HEK293T (cell line): ENCODE data around the gene ARMC8.

ENCODE experiments used
- CTCF ChIA-PET: fragments of 350-600 bp; formaldehyde crosslinking; extraction: SDS; loops from one replicate; lab custom pipeline; 2021; ENCODE audit warnings: antibody characterized with exemption, inconsistent platforms; lab: Yijun Ruan, JAX
- POLR2A ChIA-PET: fragments of 350-600 bp; formaldehyde crosslinking; extraction: SDS; loops from one replicate; lab custom pipeline; 2020; ENCODE audit warnings: antibody characterized with exemption, inconsistent platforms; lab: Yijun Ruan, JAX
- DNase-seq: peaks from one replicate; pipeline ENCODE4 v3.0.0; 2012; ENCODE audit warnings: mixed read lengths; ENCODE audit errors: extremely low spot score
- ARNT ChIP-seq: fragments of 450-650 bp; IDR thresholded peaks from 2 replicates; pipeline ENCODE4 v1.6.1; 2017; ENCODE audit warnings: mild to moderate bottlenecking
- BHLHE40 ChIP-seq: fragments of 450-650 bp; IDR thresholded peaks from 2 replicates; pipeline ENCODE4 v1.6.1; 2016; ENCODE audit warnings: mild to moderate bottlenecking, moderate library complexity, borderline replicate concordance
- CTBP1 ChIP-seq: fragments of 450-650 bp; IDR thresholded peaks from 2 replicates; pipeline ENCODE4 v1.6.1; 2016; ENCODE audit warnings: borderline replicate concordance
- ELF4 ChIP-seq: fragments of 450-650 bp; IDR thresholded peaks from 2 replicates; pipeline ENCODE4 v1.6.1; 2017; ENCODE audit warnings: antibody characterized with exemption
- FOXA1 ChIP-seq: fragments of 450-650 bp; IDR thresholded peaks from 2 replicates; pipeline ENCODE4 v1.6.1; 2016; ENCODE audit warnings: mild to moderate bottlenecking
- FOXK2 ChIP-seq: fragments of 450-650 bp; IDR thresholded peaks from 2 replicates; pipeline ENCODE4 v1.6.1; 2016; ENCODE audit warnings: mild to moderate bottlenecking
- FOXM1 ChIP-seq: fragments of 450-650 bp; IDR thresholded peaks from 2 replicates; pipeline ENCODE4 v1.6.1; 2017; ENCODE audit warnings: mild to moderate bottlenecking, borderline replicate concordance
- HDGF ChIP-seq: fragments of 450-650 bp; IDR thresholded peaks from 2 replicates; pipeline ENCODE4 v1.6.1; 2017; ENCODE audit warnings: antibody characterized with exemption, borderline replicate concordance
- L3MBTL2 ChIP-seq: fragments of 450-650 bp; conservative IDR thresholded peaks from 2 replicates; pipeline ENCODE4 v1.6.1; 2016; ENCODE audit warnings: mild to moderate bottlenecking
- LEF1 ChIP-seq: fragments of 450-650 bp; IDR thresholded peaks from 2 replicates; pipeline ENCODE4 v1.6.1; 2017; ENCODE audit warnings: mild to moderate bottlenecking, borderline replicate concordance
- NFRKB ChIP-seq: fragments of 450-650 bp; IDR thresholded peaks from 2 replicates; pipeline ENCODE4 v1.6.1; 2016; ENCODE audit warnings: mild to moderate bottlenecking, moderate library complexity
- SP1 ChIP-seq: fragments of 450-650 bp; IDR thresholded peaks from 2 replicates; pipeline ENCODE4 v1.6.1; 2017
- SUZ12 ChIP-seq: fragments of 450-650 bp; IDR thresholded peaks from 2 replicates; pipeline ENCODE4 v1.6.1; 2016; ENCODE audit warnings: mild to moderate bottlenecking
- TARDBP ChIP-seq: fragments of 450-650 bp; IDR thresholded peaks from 2 replicates; pipeline ENCODE4 v1.6.1; 2016
- ZNF384 ChIP-seq: fragments of 450-650 bp; IDR thresholded peaks from 2 replicates; pipeline ENCODE4 v1.6.1; 2016
- TF ChIP-seq, protein P1 (sequence below): fragments of 450-650 bp; IDR thresholded peaks from 2 replicates; pipeline ENCODE4 v1.6.1; 2016

The ARMC8 gene

DNA sequence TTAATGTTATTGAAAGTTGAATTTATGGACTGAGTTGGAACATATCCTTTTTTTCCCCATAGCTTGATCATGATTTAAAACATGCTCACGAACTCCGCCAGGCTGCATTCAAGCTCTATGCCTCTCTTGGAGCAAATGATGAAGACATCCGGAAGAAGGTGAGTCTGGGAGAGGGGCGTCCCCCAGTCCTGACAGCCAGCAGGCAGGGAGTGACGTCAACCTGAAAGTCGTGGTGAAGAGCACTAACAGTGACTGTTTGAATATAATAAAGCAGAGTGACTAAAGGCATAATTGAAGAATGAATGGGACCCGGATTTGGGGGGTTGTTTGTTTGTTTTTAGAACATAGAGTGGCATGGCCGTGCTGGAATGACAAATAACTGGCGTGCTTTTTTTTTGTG, 57.9 kb downstream of the ARMC8 start:
- no peak for DNase-seq
- ChIA-PET CTCF (interaction anchor here (1.3 kb wide), 1 partner anchor 17 kb away, joined by 3 read pairs; no protein-coding TSS in a partner anchor), POLR2A (no interaction called here)
- TF ChIP-seq FOXK2 (no peak), TARDBP (no peak), FOXM1 (no peak), ELF4 (no peak), CTBP1 (no peak), LEF1 (no peak)

DNA sequence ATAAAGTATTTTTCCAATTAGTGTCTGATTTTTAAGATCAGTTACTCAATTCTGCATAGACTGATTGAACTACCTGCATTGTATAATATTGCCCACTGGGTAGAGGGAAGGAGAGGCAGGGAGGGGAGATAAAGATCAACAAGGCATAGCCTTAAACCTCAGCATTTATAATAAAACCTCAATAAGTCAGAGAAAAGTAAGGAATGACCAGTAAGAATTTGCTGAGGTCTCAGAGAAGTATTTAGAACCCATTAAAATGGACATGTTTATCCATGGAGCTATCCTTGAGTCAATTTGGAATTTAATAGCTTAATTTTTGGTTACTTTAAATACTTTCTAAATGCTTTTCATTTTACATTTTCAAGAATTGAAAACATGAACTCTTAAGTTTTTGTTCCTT, 62.5 kb downstream of the ARMC8 start:
- ChIA-PET CTCF (no interaction called here), POLR2A (no interaction called here)
- DNase-seq = no peak
- TF ChIP-seq BHLHE40 = no peak
- TF ChIP-seq ZNF384 = no peak
- no peak for TF ChIP-seq HDGF
- no peak for TF ChIP-seq NFRKB
- TF ChIP-seq CTBP1 = no peak
- TF ChIP-seq LEF1 = no peak
- no peak for TF ChIP-seq FOXK2
- TF ChIP-seq ELF4 = no peak
- TF ChIP-seq SUZ12 = no peak
- TF ChIP-seq L3MBTL2 = no peak
- TF ChIP-seq TARDBP = no peak

DNA sequence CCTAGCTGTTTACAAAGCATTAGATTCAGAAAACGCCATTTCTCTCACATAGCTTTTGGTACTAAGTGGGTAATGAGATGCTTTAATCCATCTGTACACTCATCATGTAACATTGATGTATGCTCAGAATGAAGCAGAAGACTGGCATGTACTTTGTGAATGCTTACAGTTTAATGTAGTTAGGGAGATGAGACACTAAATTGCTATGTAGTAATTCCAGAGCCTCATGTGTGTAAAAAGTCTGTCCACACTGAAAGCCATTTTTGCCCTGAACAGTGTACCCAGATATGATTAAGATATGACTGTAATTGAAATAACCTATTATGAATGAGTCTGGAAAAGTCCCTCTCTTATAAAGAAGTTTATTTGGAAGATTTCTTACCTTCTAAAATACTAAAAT, 66.5 kb downstream of the ARMC8 start:
- ChIA-PET POLR2A (no interaction called here), CTCF (no interaction called here)
- TF ChIP-seq FOXA1 = no peak
- TF ChIP-seq FOXM1 = no peak
- TF ChIP-seq ARNT = no peak
- TF ChIP-seq SUZ12 = no peak
- TF ChIP-seq TARDBP = no peak
- no peak for TF ChIP-seq SP1
- TF ChIP-seq NFRKB = no peak
- no peak for TF ChIP-seq HDGF
- no peak for DNase-seq

DNA sequence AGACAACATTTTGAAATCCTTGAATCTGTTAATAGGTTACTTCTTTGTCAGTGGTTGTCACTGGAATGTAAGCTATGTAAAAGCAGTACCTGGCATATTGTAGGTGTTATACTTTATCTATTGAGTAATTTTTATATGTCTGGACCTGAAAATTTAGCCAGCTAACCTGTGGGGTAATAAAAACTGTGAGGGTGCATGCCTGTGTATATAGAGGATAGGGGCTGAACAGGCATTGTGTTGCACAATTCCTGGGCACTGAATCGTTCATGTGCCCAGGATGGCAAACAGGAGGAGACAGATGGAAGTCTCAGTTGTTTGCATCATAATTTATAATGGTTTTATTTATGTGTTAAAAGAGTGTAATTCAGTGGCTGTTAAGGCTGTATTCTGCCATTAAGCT, 67.1 kb downstream of the ARMC8 start:
- POLR2A ChIA-PET = no interaction called here
- no peak for TF ChIP-seq TARDBP
- TF ChIP-seq FOXM1 = no peak
- no peak for TF ChIP-seq L3MBTL2
- no peak for TF ChIP-seq FOXK2
- TF ChIP-seq LEF1 = no peak
- TF ChIP-seq SUZ12 = no peak
- TF ChIP-seq NFRKB = no peak
- no peak for DNase-seq
- CTCF ChIA-PET = no interaction called here

DNA sequence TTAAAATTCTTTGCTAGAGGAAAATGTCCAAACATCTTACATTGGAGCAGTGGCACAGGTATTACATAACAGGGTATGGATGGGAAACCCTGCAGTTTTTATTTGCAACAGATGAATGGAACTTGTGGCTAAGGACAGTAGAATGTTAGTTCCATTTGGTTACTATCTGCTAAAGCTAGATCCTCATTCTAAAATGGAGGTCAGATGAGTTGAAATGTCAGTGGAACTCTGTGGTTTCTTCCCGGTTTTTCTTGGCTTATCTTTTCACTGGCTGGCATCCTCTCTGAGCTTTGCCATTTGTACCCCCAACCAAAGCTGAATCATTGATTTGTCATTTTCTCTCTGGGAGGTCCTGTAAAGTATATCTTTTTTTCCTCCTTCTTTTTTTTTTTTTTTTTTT, 68.9 kb downstream of the ARMC8 start:
- no peak for DNase-seq
- TF ChIP-seq FOXA1 (no peak), L3MBTL2 (no peak), ARNT (no peak), FOXM1 (no peak), SP1 (no peak), ZNF384 (no peak), LEF1 (no peak), HDGF (no peak), ELF4 (no peak), FOXK2 (no peak), BHLHE40 (no peak), NFRKB (no peak), CTBP1 (no peak), SUZ12 (no peak), TARDBP (no peak)
- TF ChIP-seq, protein P1, sequence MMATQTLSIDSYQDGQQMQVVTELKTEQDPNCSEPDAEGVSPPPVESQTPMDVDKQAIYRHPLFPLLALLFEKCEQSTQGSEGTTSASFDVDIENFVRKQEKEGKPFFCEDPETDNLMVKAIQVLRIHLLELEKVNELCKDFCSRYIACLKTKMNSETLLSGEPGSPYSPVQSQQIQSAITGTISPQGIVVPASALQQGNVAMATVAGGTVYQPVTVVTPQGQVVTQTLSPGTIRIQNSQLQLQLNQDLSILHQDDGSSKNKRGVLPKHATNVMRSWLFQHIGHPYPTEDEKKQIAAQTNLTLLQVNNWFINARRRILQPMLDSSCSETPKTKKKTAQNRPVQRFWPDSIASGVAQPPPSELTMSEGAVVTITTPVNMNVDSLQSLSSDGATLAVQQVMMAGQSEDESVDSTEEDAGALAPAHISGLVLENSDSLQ = no peak
- POLR2A ChIA-PET = no interaction called here
- CTCF ChIA-PET = no interaction called here

DNA sequence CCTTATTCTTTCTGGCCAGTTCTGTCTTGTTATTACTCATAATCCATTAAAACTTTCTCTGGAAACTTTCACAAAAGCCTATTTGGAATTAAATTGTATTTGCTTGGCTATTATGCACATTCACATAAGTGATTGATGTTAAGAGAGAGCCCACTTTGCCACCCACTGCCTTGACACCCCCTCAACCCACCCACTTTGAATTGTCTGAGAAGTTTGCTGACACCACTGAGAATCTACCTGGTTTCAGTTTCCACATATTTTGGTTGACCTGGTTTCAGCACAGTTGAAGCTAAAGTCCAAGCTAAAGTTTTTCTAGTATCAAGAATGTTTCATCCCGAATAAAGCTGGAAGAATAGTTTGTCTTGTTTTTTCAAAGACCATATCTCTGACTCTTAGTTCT, 70.9 kb downstream of the ARMC8 start:
- ChIA-PET POLR2A (no interaction called here), CTCF (no interaction called here)
- no peak for DNase-seq
- no peak for TF ChIP-seq SUZ12
- no peak for TF ChIP-seq ARNT
- TF ChIP-seq FOXM1 = no peak
- no peak for TF ChIP-seq LEF1
- TF ChIP-seq NFRKB = no peak
- no peak for TF ChIP-seq FOXK2
- no peak for TF ChIP-seq TARDBP
- no peak for TF ChIP-seq L3MBTL2
- TF ChIP-seq SP1 = no peak
- no peak for TF ChIP-seq BHLHE40
- no peak for TF ChIP-seq HDGF
- TF ChIP-seq, protein P1 = no peak
- no peak for TF ChIP-seq CTBP1
- no peak for TF ChIP-seq FOXA1
- TF ChIP-seq ELF4 = no peak
- no peak for TF ChIP-seq ZNF384

DNA sequence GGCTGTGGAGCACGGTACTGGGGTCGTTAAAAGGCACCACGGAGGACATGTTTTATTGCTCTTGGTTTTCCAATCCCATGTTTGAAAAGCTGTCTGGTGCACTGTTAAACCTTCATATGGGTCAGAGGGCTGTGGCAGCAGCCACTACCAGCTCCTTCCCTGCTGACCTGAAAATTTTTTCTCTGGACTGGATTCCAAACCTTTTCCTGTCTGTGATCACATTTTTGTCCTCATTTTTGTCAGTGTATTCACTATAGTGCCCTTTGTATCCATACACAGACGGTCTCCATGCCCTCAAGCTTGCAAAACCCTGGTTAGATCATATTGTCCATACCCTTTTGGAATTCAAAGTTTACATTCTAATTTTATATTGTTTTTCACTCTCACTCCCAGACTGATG, 72.0 kb downstream of the ARMC8 start:
- ChIA-PET CTCF (no interaction called here), POLR2A (no interaction called here)
- no peak for DNase-seq
- no peak for TF ChIP-seq FOXA1
- TF ChIP-seq ARNT = no peak
- no peak for TF ChIP-seq ZNF384
- TF ChIP-seq LEF1 = no peak
- TF ChIP-seq, protein P1 = no peak
- TF ChIP-seq HDGF = no peak
- no peak for TF ChIP-seq NFRKB
- no peak for TF ChIP-seq FOXK2
- TF ChIP-seq BHLHE40 = no peak
- no peak for TF ChIP-seq SP1
- no peak for TF ChIP-seq L3MBTL2
- TF ChIP-seq TARDBP = no peak
- no peak for TF ChIP-seq ELF4
- TF ChIP-seq CTBP1 = no peak
- TF ChIP-seq SUZ12 = no peak
- no peak for TF ChIP-seq FOXM1
